GM19023 (cell line): ENCODE results near the gene BSG.
"Not testable (repeated sequence)": the region's sequence is repeated elsewhere in the genome, so short reads cannot be mapped to it uniquely, and the experiment has no call there.

Source experiments
- ATAC-seq: cut with Tn5 transposase; IDR thresholded peaks from one replicate; pipeline ENCODE4 v1.9.1; 2021; ENCODE audit warnings: mild to moderate bottlenecking, moderate library complexity; ENCODE audit not compliant: unreplicated experiment

BSG gene

DNA sequence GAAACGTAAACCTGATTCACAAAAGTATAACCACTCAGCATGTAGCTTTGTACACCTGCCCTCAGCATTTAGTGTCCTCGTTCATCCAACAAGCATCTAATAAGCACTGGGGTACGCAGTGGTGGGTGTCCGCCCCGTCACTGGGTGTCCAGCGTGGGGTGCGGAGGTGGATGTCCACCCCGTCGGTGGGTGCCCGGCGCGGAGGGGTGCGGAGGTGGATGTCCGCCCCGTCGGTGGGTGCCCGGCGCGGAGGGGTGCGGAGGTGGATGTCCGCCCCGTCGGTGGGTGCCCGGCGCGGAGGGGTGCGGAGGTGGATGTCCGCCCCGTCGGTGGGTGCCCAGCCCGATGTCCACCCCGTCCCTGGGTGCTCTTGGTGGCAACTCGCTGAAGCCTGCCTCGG is 12.8 kb downstream of the BSG start:
- not testable (repeated sequence) for ATAC-seq

DNA sequence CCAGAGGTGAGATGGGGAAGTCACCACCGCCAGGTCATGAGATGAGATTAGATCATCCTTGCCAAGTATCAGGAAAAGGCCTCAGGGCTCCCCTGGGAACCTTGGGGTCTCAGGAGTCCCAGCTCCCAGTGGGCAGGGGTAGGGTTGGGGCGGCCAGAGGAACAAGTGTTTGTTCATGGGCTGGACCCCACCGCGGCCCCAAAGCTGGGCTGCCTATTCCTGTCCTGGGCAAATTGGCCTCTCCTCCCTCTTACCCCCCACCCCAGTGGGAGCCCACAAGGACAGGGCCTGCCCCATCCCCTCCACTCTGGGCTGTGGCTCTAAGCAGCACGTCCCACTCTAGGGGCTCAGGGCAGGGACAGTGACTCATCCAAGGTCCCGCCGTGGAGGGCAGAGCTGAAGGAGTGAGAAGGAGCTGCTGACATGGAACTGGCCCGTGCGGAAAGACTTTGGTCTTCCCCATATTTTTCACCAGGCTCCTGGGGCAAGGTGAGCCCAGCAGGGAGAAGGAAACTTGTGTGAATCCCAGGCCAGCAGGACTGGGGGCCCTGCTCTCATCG is 13.2 kb downstream of the BSG start:
- no peak for ATAC-seq

- ATAC-seq, result no peak
Observed at GRCh38 chr19:588093-588740, 15.8 kb downstream of the BSG start.

GRCh38 chr19:588741-589692 is 16.6 kb downstream of the BSG start:
- ATAC-seq, result no peak

GRCh38 chr19:589693-590395 is 17.4 kb downstream of the BSG start, which contains the start of gene HCN2:
Gene HCN2, plus strand, starts transcription at chr19:589881. Its CDS starts 65 bp downstream, at chr19:589946.
- ATAC-seq, result no peak

DNA sequence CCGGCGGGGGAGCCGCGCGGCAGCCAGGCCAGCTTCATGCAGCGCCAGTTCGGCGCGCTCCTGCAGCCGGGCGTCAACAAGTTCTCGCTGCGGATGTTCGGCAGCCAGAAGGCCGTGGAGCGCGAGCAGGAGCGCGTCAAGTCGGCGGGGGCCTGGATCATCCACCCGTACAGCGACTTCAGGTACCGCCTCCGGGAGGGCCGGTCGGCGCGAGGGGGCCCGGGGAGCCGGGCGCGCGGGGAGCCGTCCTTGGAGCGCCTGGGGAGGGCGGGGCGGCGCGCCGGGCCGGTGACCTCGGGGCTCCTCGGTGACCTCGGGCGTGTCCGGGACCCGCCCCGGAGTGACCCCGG is 18.0 kb downstream of the BSG start:
- no peak for ATAC-seq

DNA sequence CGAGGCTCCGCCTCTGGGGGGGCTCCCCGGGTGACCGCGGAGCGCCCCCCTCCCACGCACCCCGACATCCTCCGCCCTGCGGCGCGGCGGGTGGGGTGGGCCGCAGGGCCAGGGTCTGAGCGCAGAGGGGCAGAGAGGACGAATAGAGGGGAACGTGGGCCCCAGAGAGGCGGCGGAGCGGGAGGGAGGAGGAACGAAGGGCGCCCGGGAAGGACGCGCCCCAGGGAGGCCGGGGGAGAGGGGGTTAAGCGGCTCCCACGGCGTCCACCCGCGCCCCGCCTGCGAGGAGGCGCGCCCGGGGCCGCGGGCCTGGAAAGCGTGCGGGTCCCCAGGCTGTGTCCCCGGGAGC is 18.3 kb downstream of the BSG start:
- ATAC-seq, result no peak

DNA sequence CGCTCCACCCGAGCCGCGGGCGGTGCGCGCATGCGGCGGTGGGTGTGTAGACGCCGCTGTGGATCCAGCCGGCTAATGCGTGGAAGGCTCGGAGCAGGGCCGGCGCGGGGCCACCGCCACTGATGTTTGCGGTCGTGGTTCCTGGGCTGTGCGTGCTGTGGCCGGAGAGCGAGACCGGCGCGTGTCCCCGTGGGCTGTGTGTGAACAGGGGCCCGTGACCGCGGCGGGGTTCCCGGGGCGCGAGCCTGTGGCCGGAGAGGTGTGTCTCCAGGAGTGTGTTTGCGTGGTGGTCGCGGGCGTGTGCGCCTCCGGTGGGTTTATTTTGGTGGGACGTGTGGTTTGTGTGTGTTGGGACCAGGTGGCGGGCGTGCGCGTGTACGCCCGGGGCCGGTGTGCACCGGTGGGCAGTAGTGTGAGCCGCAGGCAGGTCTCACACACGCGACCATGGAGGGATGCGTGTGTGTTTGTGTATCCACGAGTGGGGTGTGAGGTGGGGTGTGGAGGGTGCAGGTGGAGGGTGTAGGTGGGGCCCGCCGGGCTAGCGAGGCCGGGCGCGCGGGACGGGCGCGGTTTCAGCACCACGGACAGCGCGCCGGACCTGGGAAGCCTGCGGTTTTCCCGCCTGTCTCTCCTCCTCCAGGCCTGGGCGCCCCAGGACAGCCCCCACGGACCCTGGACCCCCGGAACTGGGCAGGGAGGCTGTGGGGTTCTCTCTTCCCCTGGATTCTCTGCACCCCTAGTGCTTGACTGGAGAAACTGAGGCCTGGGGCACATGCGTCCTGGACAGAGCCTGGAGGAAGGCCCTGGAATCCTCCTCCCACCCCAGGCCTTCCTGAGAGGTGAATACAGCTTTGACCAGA is 18.9 kb downstream of the BSG start:
- no peak for ATAC-seq

DNA sequence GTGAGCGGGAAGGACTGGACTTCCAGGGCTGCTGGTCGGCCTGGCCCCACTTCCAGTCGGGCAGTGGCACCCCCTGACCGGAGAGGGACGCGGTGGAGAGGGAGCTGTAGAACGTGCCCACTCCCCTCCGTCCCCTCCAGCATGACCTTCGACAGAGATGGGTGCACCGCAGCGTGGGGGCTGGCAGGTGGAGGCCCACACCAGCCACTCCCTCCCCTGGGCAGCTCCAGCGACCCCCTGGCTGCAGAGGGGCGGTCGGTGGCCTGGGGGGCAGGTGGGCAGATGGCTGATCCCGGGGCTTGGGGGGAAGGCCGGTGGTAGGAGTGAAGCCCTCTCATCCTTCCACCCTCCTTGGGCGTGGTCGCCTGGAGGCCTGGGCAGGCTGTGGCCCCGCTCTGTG is 19.7 kb downstream of the BSG start:
- ATAC-seq, result no peak

- no peak for ATAC-seq
Observed at GRCh38 chr19:593055-593454, 20.7 kb downstream of the BSG start.

GRCh38 chr19:593505-593904 is 21.1 kb downstream of the BSG start:
- no peak for ATAC-seq

DNA sequence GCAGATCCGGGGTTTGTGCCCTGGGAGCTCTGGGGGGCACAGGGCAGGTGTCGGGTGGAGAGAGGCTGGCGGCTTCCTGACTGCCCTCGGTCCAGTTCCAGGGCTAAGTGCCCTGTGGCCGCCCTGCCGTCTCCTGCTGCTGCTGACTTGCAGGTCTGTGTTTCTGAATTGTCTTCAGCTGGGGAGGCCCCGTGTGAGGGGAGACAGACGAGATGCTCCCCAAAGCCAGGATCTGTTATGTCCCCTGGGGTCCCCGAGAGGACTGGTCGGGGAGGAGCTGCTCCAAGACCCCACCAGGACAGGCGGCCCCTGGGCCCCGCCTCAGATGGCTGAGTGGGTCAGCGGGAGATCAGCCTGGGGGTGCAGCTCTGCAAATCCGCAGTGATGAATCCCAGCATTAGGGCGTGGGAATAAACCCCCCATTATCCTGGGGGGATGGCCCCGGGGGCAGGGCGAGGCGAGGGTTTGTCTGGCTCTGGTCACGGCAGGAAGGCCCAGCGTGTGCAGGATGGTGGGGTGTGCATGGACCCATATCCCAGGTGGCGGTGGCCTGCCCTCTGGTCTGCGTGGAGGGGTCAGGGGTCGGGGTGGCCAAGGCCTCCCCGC is 22.0 kb downstream of the BSG start:
- ATAC-seq, result no peak

GRCh38 chr19:595326-596262 is 23.2 kb downstream of the BSG start:
- ATAC-seq, result no peak

GRCh38 chr19:596263-596655 is 23.9 kb downstream of the BSG start:
- no peak for ATAC-seq

- no peak for ATAC-seq
Observed at GRCh38 chr19:597406-598315, 25.3 kb downstream of the BSG start.

- no peak for ATAC-seq
Observed at GRCh38 chr19:601310-601709, 28.9 kb downstream of the BSG start.

- ATAC-seq, result no peak
Observed at GRCh38 chr19:601790-602189, 29.4 kb downstream of the BSG start.
